NT2/D1 (cell line): Measurements from ENCODE around the gene MYO5B.

Experiments used
- SUZ12 ChIP-seq: IDR thresholded peaks from 2 replicates; pipeline ENCODE4 v1.6.1; 2011; ENCODE audit not compliant: insufficient read length, insufficient read depth; ENCODE audit errors: extremely low read depth
- YY1 ChIP-seq: IDR thresholded peaks from 2 replicates; pipeline ENCODE4 v1.6.1; 2011; ENCODE audit not compliant: insufficient read length, insufficient read depth
- ZNF274 ChIP-seq: IDR thresholded peaks from 2 replicates; pipeline ENCODE4 v1.6.1; 2011; ENCODE audit warnings: mild to moderate bottlenecking, low read depth, low read length

- TF ChIP-seq YY1 (no peak), SUZ12 (no peak), ZNF274 (no peak)
Measured at GRCh38 chr18:49841236-49842217, 353.4 kb downstream of the MYO5B start.
